Measurements from ENCODE around the gene ANTXR1. TPM values are rescaled to one million over a fixed set of nuclear protein-coding genes. Genes with fewer than 3 reads are reported as not detected.

The ANTXR1 gene
- total RNA-seq, 1 experiment from 2014 or later: 0.66 TPM

- peaks cover 21% of the 10 kb centered on the region for H3K27me3 Mint-ChIP-seq (ENCODE audit: unreplicated experiment)
- no TSS peak for BruUV-seq (replicated peaks)
- intact Hi-C loops (cut with micrococcal nuclease; ENCODE audit: unreplicated experiment): loop anchor here (5.0 kb wide), 1 partner anchor 181 kb away; no protein-coding TSS in a partner anchor
- CTCF ChIA-PET: no interaction called here
- no peaks in the 10 kb centered on the region for H3K9me3 Mint-ChIP-seq (ENCODE audit: low read depth, unreplicated experiment)
- H3K4me1 Mint-ChIP-seq (ENCODE audit: low read depth, unreplicated experiment): no peaks in the 10 kb centered on the region
- H3K4me3 Mint-ChIP-seq (ENCODE audit: low read depth, unreplicated experiment): no peak overlapping the region
- TF ChIP-seq CTCF (IDR thresholded peaks at IDR 0.05; ENCODE audit: unreplicated experiment): no peak
- H3K27ac Mint-ChIP-seq (ENCODE audit: unreplicated experiment): no peak overlapping the region
- no peaks in the 10 kb centered on the region for H3K36me3 Mint-ChIP-seq (ENCODE audit: insufficient read depth, unreplicated experiment)
- DNase-seq: peak; percentile 3
Measured at GRCh38 chr2:69208023-69208595, 195.1 kb downstream of the ANTXR1 start.

GRCh38 chr2:69209482-69209881 lies 196.5 kb downstream of the ANTXR1 start:
- Mint-ChIP-seq H3K27ac (ENCODE audit: unreplicated experiment) (no peak overlapping the region), H3K4me1 (ENCODE audit: low read depth, unreplicated experiment) (no peaks in the 10 kb centered on the region), H3K27me3 (ENCODE audit: unreplicated experiment) (peaks cover 27% of the 10 kb centered on the region), H3K36me3 (ENCODE audit: insufficient read depth, unreplicated experiment) (no peaks in the 10 kb centered on the region), H3K9me3 (ENCODE audit: low read depth, unreplicated experiment) (no peaks in the 10 kb centered on the region), H3K4me3 (ENCODE audit: low read depth, unreplicated experiment) (no peak overlapping the region)
- intact Hi-C loops (cut with micrococcal nuclease; ENCODE audit: unreplicated experiment): loop anchor here (5.0 kb wide), 1 partner anchor 182 kb away; no protein-coding TSS in a partner anchor
- no peak for TF ChIP-seq CTCF (IDR thresholded peaks at IDR 0.05; ENCODE audit: unreplicated experiment)
- no TSS peak for BruUV-seq (replicated peaks)
- CTCF ChIA-PET: no interaction called here
- no peak for DNase-seq

GRCh38 chr2:69210385-69210784 lies 197.4 kb downstream of the ANTXR1 start:
- Mint-ChIP-seq H3K4me3 (ENCODE audit: low read depth, unreplicated experiment) (no peak overlapping the region), H3K27ac (ENCODE audit: unreplicated experiment) (no peak overlapping the region), H3K36me3 (ENCODE audit: insufficient read depth, unreplicated experiment) (no peaks in the 10 kb centered on the region), H3K4me1 (ENCODE audit: low read depth, unreplicated experiment) (no peaks in the 10 kb centered on the region), H3K9me3 (ENCODE audit: low read depth, unreplicated experiment) (no peaks in the 10 kb centered on the region), H3K27me3 (ENCODE audit: unreplicated experiment) (peaks cover 36% of the 10 kb centered on the region)
- CTCF ChIA-PET: no interaction called here
- no TSS peak for BruUV-seq (replicated peaks)
- TF ChIP-seq CTCF (IDR thresholded peaks at IDR 0.05; ENCODE audit: unreplicated experiment): no peak
- intact Hi-C loops (cut with micrococcal nuclease; ENCODE audit: unreplicated experiment): no loop called here
- no peak for DNase-seq

- Mint-ChIP-seq H3K4me3 (ENCODE audit: low read depth, unreplicated experiment) (no peak overlapping the region), H3K27me3 (ENCODE audit: unreplicated experiment) (peaks cover 43% of the 10 kb centered on the region), H3K4me1 (ENCODE audit: low read depth, unreplicated experiment) (no peaks in the 10 kb centered on the region), H3K36me3 (ENCODE audit: insufficient read depth, unreplicated experiment) (no peaks in the 10 kb centered on the region), H3K9me3 (ENCODE audit: low read depth, unreplicated experiment) (no peaks in the 10 kb centered on the region), H3K27ac (ENCODE audit: unreplicated experiment) (no peak overlapping the region)
- CTCF ChIA-PET: no interaction called here
- no TSS peak for BruUV-seq (replicated peaks)
- TF ChIP-seq CTCF (IDR thresholded peaks at IDR 0.05; ENCODE audit: unreplicated experiment): no peak
- intact Hi-C loops (cut with micrococcal nuclease; ENCODE audit: unreplicated experiment): no loop called here
- no peak for DNase-seq
Measured at GRCh38 chr2:69211048-69211447, 198.1 kb downstream of the ANTXR1 start.

All from Calu3 (cell line).